Measurements from ENCODE around the gene HEG1.

DNA sequence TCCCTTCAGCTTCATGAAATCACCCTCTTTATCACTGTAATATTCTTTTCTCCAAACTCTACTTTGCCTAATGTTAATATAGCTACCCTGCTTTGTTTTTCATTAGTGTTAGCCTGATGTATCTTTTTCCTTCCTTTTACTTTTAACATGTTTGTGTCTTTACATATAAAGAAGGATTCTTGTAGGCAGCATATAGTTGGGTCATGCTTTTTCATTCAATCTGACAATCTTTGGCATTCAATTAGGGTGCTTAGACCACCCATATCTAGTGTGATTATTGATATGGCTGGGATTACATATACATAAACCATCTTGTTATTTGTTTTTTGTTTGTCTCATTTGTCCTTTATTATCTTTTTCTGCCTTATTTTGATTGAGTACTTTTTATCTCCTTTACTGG lies 34.9 kb upstream of the HEG1 start:
- TF ChIP-seq POLR2A (IDR thresholded peaks at IDR 0.05) = no peak
- TF ChIP-seq, protein P1, sequence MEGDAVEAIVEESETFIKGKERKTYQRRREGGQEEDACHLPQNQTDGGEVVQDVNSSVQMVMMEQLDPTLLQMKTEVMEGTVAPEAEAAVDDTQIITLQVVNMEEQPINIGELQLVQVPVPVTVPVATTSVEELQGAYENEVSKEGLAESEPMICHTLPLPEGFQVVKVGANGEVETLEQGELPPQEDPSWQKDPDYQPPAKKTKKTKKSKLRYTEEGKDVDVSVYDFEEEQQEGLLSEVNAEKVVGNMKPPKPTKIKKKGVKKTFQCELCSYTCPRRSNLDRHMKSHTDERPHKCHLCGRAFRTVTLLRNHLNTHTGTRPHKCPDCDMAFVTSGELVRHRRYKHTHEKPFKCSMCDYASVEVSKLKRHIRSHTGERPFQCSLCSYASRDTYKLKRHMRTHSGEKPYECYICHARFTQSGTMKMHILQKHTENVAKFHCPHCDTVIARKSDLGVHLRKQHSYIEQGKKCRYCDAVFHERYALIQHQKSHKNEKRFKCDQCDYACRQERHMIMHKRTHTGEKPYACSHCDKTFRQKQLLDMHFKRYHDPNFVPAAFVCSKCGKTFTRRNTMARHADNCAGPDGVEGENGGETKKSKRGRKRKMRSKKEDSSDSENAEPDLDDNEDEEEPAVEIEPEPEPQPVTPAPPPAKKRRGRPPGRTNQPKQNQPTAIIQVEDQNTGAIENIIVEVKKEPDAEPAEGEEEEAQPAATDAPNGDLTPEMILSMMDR (IDR thresholded peaks at IDR 0.05) = no peak

All from lower leg skin (tissue), 3 donors.